ENCODE results near the gene KCNJ10.
A peak's percentile ranks its signal among the peaks of the same experiment; 100 is the strongest.
"Not testable (repeated sequence)": the region's sequence is repeated elsewhere in the genome, so short reads cannot be mapped to it uniquely, and the experiment has no call there.

Gene KCNJ10

DNA sequence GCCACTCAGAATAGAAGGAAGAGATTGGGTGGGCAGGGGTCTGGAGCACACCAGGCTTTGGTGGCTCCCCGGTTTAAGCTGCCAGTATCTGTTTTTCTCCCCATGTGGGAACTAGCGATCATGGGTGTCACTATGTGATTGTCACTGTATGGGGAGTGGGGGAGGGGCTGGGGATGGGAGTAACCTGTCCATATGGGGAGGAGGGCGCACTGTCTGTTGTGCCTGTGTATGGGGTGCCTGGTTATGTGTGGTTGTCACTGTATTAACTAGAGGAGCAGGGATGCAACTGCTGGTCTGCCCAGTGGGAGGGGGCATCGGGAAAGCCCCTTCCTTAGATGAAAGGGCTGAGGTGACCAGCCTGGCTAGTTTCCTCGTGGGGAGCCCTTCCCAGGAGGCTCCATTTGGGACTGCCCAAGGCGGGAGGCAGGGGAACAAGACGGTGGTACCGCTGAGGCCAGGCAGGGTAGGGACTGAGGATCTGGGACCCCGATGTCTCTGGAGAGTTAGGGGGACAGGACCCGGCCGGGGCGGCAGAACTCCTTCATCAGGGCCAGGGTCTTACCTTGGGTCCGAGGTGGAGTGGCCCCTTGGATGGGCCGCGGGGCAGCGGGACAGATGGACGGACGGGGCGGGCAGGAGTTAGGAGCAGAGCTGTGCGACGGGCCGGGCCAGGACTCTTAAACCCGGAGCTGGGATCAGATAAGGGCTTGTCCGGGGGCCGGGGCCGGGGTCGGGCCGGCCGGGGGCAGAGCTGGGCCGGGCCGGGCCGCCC, at the start of gene KCNJ10:
Gene KCNJ10 (minus strand): TSS at position 701 of the 772 bp plus-strand sequence. CDS start 27,628 bp downstream, outside the sequence.
- Mint-ChIP-seq H3K27ac (no peak within 1 kb of the TSS), H3K4me1 (peaks cover 13% of the 10 kb centered on the region), H3K9me3 (no peaks in the 10 kb centered on the region), H3K4me3 (peak within 1 kb of the TSS; percentile 74), H3K27me3 (peaks cover 84% of the 10 kb centered on the region), H3K36me3 (no peaks in the 10 kb centered on the region)
- CTCF ChIA-PET, result interaction anchor here (0.7 to 3.6 kb wide), 4 partner anchors 9 to 23 kb away, joined by 3 to 25 read pairs (median 6); no protein-coding TSS in a partner anchor
- no peak for DNase-seq

DNA sequence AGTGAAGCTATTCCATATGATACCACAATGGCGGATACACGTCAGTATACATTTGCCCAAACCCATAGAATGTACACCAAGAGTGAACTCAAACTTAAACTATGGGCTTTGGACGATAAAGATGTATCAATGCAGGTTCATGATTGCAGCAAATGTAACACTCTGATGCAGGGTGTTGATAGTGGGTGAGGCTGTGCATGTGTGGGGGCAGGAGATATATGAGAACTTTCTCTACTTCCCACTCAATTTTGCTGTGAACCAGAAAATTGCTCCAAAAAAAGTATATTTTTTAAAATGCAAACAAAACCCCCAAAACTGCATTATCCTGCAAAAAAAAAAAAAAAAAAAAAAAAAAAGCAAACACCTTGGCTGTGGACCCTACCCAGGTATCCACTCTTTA, 49.0 kb upstream of the KCNJ10 start:
- H3K4me1 Mint-ChIP-seq, result no peaks in the 10 kb centered on the region
- no peak overlapping the region for H3K27ac Mint-ChIP-seq
- DNase-seq, result no peak
- H3K4me3 Mint-ChIP-seq, result no peak overlapping the region
- H3K9me3 Mint-ChIP-seq, result no peaks in the 10 kb centered on the region
- no peaks in the 10 kb centered on the region for H3K36me3 Mint-ChIP-seq
- CTCF ChIA-PET, result interaction anchor here (1.5 kb wide), 2 partner anchors 18 to 133 kb away, joined by 5 read pairs; no protein-coding TSS in a partner anchor
- peaks cover 67% of the 10 kb centered on the region for H3K27me3 Mint-ChIP-seq

DNA sequence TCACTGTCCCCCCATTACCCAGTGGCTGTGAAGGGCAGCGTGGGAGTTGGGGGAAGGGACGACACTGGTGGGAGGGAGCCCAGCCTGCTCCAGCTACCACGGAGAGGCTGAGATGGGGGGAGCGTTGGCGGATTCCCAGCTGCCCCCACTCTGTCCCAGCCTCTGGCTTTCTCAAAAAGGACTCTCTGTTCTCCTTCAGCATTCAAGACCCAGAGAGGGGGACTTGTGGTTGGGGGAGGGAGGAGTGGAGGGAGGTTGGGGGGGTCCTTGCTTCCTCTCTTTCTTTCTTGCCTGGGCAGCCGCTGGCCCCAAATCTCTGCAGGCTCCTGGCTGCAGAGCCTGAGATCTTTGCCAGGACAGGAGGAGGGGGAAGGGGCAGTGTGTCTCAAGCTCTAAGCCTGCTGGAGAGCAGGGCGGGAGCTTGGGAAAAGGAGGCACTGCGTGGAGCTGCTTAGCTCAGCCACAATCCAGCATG, 47.8 kb upstream of the KCNJ10 start:
- no peaks in the 10 kb centered on the region for H3K4me1 Mint-ChIP-seq
- no peaks in the 10 kb centered on the region for H3K9me3 Mint-ChIP-seq
- H3K4me3 Mint-ChIP-seq, result no peak overlapping the region
- peaks cover 68% of the 10 kb centered on the region for H3K27me3 Mint-ChIP-seq
- no peak overlapping the region for H3K27ac Mint-ChIP-seq
- CTCF ChIA-PET, result interaction anchor here (1.0 to 1.5 kb wide), 4 partner anchors 16 to 134 kb away, joined by 4 to 5 read pairs (median 5); no protein-coding TSS in a partner anchor
- DNase-seq, result no peak
- H3K36me3 Mint-ChIP-seq, result no peaks in the 10 kb centered on the region

DNA sequence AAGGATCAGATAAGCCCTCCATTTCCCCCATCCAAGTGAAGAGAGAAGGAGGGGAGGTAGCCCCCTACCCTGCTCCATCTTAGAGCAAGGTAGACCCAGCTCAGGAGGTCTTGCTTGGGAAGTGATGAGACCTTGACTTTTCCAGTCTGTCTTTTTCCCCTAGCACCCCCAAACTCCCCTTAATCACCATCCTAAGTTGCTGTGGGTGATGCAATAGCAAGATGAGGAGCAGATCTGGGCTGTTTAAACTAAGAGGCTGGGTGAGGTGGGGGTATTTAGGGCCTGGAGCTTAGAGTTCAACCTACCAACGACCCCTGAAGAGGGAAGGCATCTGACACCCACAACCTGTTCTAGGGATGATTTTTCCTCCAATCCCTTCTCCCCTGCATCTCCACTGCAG, 47.3 kb upstream of the KCNJ10 start:
- H3K36me3 Mint-ChIP-seq, result no peaks in the 10 kb centered on the region
- H3K4me3 Mint-ChIP-seq, result no peak overlapping the region
- no peaks in the 10 kb centered on the region for H3K4me1 Mint-ChIP-seq
- CTCF ChIA-PET, result interaction anchor here (1.0 to 1.5 kb wide), 4 partner anchors 16 to 134 kb away, joined by 4 to 5 read pairs (median 5); no protein-coding TSS in a partner anchor
- peaks cover 71% of the 10 kb centered on the region for H3K27me3 Mint-ChIP-seq
- no peak overlapping the region for H3K27ac Mint-ChIP-seq
- H3K9me3 Mint-ChIP-seq, result no peaks in the 10 kb centered on the region
- no peak for DNase-seq

DNA sequence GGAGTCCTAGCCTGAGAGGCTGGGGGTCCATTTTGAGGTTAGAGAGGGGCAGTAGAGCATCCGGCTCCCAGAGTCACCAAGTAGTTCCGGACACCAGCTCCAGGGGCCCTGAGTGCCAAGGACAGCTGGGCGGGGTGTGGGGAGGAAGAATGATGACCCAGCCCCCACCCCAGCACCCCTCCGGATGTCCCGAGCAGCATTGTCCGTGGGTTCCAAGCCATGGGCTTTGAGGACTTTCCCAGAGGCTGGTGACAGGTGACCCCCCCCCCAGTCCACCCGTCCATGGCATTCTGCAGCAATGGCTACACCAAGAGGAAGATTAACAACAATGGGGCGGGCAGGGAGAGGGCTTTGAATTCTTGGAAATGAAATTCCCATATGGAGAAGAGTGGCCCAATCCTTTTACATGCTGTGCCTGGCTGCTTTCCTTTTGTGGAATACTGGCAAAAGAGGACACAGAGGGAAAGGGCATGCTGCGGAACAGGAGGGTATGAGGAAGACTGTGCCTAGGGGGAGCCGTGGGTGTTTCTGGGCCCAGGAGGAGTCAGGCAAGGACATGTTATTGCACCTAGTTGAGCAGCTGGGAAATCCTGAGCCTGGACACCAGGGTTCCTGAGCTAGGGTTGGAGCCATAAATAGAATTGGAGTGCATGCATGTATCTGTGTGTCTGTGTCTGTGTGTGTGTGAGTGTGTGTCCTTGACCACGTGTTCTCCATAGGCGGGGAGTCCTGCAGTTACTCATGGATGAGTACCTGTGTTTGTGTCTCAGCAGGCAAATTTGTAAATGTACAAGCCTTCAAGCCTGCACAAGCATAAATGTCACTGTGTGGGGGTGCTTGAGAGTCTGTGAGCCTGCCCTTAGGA, 46.6 kb upstream of the KCNJ10 start:
- no peak for DNase-seq
- Mint-ChIP-seq H3K4me3 (no peak overlapping the region), H3K27me3 (peaks cover 75% of the 10 kb centered on the region), H3K9me3 (no peaks in the 10 kb centered on the region), H3K27ac (no peak overlapping the region), H3K4me1 (no peaks in the 10 kb centered on the region), H3K36me3 (no peaks in the 10 kb centered on the region)
- CTCF ChIA-PET, result interaction anchor here (1.0 kb wide), 2 partner anchors 31 to 37 kb away, joined by 4 to 5 read pairs; no protein-coding TSS in a partner anchor

DNA sequence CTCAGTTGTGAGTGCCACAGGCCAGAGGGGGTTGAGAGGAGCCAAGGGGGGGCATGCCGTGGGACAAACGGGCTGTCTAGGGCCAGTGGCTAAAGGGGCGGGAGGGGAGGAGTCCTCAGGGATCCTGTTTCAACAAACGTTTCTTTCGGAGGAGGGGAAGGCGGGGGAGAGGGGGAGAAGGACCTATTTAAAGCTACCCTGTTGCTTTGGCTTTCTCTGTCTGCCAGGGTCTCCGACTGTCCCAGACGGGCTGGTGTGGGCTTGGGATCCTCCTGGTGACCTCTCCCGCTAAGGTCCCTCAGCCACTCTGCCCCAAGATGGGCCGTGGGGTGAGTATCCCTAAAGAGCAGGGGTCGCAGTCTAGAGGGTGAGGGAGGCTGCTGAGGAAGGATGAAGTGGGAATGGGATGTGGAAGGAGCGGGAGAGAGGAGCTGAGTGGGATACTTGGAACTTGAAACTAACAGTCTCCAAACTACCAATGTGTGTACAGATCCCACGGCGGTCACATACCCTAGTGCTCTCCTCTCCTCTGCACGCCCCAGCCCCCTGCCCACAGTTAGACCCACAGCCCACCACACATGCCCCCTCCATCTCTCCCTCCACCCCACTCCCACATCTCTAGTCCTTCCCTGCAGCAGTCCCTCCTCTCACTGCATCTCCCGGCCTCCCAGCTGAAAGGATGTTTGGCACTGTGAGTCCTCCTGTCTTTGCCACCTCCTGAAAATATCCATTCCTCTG, 45.8 kb upstream of the KCNJ10 start, which contains the start of gene ATP1A2:
Gene ATP1A2 (plus strand): TSS at position 215 of the 738 bp plus-strand sequence. CDS start 103 bp downstream, at position 318.
- Mint-ChIP-seq H3K4me1 (no peaks in the 10 kb centered on the region), H3K9me3 (no peaks in the 10 kb centered on the region), H3K4me3 (no peak within 1 kb of the TSS), H3K27me3 (peaks cover 67% of the 10 kb centered on the region), H3K36me3 (no peaks in the 10 kb centered on the region), H3K27ac (no peak within 1 kb of the TSS)
- no peak for DNase-seq
- CTCF ChIA-PET, result no interaction called here

DNA sequence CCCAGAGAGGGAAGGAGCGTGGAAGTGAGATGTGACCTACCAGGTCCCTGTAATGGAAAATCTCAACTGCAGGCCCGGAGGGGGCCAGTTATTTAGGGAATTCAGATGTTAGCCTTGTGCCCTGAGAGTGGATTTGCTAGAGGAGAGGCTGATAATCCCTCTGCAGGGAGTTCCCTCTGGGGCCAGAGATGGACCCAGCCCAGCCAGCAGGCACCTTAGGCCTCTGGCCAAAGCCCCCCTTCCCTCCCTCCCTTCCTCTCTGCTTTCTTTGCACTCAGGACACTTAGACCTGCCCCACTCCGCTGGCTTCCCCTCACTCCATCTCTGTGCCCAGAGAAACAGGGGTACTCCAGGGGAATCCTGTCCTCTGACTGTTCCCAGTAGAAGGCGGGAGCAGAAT, 44.1 kb upstream of the KCNJ10 start:
- Mint-ChIP-seq H3K27me3 (peaks cover 72% of the 10 kb centered on the region), H3K36me3 (no peaks in the 10 kb centered on the region), H3K9me3 (no peaks in the 10 kb centered on the region), H3K4me1 (no peaks in the 10 kb centered on the region), H3K4me3 (no peak overlapping the region), H3K27ac (no peak overlapping the region)
- CTCF ChIA-PET, result interaction anchor here (1.2 kb wide), 1 partner anchor 35 kb away, joined by 3 read pairs; no protein-coding TSS in a partner anchor
- DNase-seq, result no peak

DNA sequence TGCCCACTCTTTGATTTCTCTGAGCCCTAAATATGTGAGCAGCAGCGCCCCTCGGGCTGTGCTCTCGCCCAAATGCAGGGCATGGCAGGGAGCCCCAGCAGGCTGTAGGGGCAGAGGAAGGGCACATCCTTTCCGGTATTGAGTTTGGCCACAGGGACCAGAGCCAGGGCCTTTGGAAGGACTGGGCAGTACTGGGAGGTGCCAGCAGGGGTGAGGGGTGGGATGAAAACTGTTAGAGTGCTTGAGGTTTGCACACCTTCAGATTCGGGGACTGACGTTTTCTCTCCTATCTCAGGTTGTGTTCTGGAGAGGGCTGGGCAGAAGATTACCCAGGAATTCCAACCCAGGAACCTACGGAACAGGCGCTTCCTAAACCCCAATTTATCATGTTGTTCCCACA, 43.4 kb upstream of the KCNJ10 start:
- Mint-ChIP-seq H3K9me3 (no peaks in the 10 kb centered on the region), H3K36me3 (no peaks in the 10 kb centered on the region), H3K4me3 (no peak overlapping the region), H3K4me1 (no peaks in the 10 kb centered on the region), H3K27ac (no peak overlapping the region), H3K27me3 (peaks cover 74% of the 10 kb centered on the region)
- CTCF ChIA-PET, result no interaction called here
- no peak for DNase-seq

DNA sequence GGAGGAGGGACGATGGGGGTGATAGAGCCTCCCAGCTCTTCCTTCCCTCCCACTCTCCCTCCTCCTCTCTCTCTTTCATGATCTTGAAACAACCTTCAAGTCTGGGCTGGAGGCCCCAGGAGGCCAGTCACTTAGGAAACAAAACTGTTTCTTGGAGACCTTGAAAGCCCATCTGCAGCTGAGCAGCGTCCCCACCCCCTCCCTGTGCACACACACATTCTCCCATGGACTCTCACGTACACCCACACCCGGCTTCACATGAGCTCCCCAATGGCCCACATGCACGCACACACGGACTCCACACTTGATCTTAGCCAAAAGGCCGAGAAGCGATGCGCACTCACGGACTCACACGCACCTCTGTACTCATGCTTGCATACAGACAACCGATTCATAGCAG, 42.4 kb upstream of the KCNJ10 start:
- Mint-ChIP-seq H3K9me3 (no peaks in the 10 kb centered on the region), H3K27ac (no peak overlapping the region), H3K4me3 (no peak overlapping the region), H3K36me3 (no peaks in the 10 kb centered on the region), H3K27me3 (peaks cover 64% of the 10 kb centered on the region), H3K4me1 (no peaks in the 10 kb centered on the region)
- CTCF ChIA-PET, result no interaction called here
- no peak for DNase-seq

DNA sequence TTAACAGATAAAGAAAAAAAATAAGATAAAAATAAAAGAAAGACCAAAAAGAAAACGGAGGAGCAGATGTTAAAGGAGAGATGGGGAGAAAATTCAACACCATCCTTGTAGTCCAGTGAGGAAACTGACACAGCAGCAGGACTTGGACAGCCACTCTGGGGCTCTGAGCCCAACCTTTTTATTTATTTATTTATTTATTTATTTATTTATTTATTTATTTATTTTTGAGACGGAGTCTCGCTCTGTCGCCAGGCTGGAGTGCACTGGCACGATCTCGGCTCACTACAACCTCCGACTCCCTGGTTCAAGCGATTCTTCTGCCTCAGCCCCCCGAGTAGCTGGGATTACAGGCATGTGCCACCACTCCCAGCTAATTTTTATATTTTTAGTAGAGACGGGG, 41.5 kb upstream of the KCNJ10 start:
- not testable (repeated sequence) for H3K9me3 Mint-ChIP-seq, H3K4me3 Mint-ChIP-seq, H3K36me3 Mint-ChIP-seq, H3K4me1 Mint-ChIP-seq, DNase-seq, H3K27ac Mint-ChIP-seq
- peaks cover 61% of the 10 kb centered on the region for H3K27me3 Mint-ChIP-seq
- CTCF ChIA-PET, result interaction anchor here (1.0 to 1.2 kb wide), 2 partner anchors 15 to 266 kb away, joined by 3 read pairs; no protein-coding TSS in a partner anchor

DNA sequence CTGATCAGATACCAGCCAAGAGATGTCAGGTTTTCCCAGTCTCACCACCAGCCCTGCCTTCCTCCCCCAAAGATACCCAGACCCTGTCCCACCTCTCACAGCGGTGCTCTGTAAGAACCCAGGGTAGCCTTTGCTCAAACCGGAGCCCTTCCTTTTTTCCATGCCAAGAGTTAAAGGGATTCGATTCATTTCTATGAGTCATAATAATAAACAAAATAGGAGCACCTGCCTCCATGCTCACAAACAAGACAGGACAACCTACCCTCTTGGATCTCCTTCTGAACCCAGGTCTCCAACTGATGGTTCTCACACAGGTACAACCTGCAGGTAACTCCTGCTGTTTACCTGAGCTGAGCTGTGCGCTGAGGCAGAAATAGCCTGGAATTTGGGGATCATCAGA, 39.7 kb upstream of the KCNJ10 start:
- CTCF ChIA-PET, result interaction anchor here (0.6 to 3.5 kb wide), 10 partner anchors 9 to 269 kb away, joined by 3 to 16 read pairs (median 4); no protein-coding TSS in a partner anchor
- Mint-ChIP-seq H3K27ac (no peak overlapping the region), H3K4me3 (no peak overlapping the region), H3K9me3 (no peaks in the 10 kb centered on the region), H3K36me3 (no peaks in the 10 kb centered on the region), H3K4me1 (no peaks in the 10 kb centered on the region), H3K27me3 (peaks cover 50% of the 10 kb centered on the region)
- DNase-seq, result no peak

DNA sequence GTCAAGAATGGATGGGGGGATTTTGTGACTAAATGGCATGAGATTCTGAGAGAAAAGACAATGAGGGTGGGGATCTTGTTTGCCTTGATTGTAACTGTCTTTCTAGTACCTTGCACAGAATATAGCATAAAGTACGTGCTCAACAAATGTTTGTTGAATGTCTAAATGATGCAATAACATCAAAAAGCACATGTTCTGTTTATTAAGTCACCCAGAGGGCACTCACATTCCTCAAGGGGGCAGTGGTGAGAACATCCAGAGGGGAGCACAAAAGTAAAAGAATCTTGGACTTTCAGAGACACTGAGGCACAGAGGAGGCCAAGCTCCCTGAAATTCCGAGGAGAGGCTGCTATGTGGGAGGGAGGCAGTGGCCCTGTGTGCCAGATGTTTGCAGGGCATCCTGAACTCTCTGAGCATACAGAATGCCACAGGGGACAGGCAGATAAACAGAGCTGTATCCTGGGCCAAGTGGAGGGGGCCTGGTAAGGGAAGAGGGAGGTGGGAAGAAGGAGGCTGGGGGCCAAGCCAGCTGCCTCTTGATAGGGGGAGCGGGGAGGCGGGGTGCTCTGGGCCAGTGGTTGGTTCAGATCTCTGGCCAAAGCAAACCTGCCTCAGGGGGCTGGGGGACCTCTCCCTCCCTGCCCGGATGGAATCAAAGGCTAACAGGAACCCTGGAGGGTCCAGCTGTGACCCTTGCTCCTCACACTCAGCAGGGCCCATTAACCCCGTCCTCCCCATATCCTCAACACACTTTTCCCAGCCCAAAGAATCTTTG, 39.1 kb upstream of the KCNJ10 start:
- Mint-ChIP-seq H3K4me3 (no peak overlapping the region), H3K9me3 (no peaks in the 10 kb centered on the region), H3K27ac (peak overlapping the region; percentile 43), H3K36me3 (no peaks in the 10 kb centered on the region), H3K27me3 (peaks cover 49% of the 10 kb centered on the region), H3K4me1 (no peaks in the 10 kb centered on the region)
- CTCF ChIA-PET, result interaction anchor here (0.6 to 3.5 kb wide), 12 partner anchors 8 to 270 kb away, joined by 3 to 16 read pairs (median 4); no protein-coding TSS in a partner anchor
- DNase-seq, result peak; percentile 59

DNA sequence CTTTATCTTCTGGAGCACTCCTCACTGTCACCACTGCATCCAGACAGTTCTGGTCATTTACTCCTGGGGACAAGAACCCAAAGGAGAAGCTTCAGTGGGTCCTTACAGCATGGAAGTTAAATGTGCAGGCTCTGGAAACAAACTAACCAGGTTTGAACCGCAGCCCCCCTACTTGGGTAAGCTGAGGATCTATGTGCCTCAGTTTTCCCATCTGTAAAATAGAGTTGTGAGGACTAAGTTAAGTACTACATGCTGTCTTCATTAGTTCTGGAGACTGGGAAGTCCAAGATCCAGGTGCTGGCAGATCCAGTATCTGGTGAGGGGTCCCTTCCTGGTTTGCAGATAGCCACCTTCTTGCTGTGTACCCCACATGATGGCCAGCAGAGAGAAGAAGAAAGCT, 37.6 kb upstream of the KCNJ10 start:
- no peaks in the 10 kb centered on the region for H3K4me1 Mint-ChIP-seq
- H3K4me3 Mint-ChIP-seq, result no peak overlapping the region
- no peak for DNase-seq
- H3K27me3 Mint-ChIP-seq, result peaks cover 44% of the 10 kb centered on the region
- CTCF ChIA-PET, result interaction anchor here (2.3 to 3.8 kb wide), 3 partner anchors 22 to 184 kb away, joined by 9 to 19 read pairs (median 16); no protein-coding TSS in a partner anchor
- no peaks in the 10 kb centered on the region for H3K9me3 Mint-ChIP-seq
- no peaks in the 10 kb centered on the region for H3K36me3 Mint-ChIP-seq
- H3K27ac Mint-ChIP-seq, result no peak overlapping the region
